DMS53 (cell line): ENCODE results near the gene C10orf105.
A peak's percentile ranks its signal among the peaks of the same experiment; 100 is the strongest.

ENCODE experiments used
- DNase-seq: peaks from one replicate; lab custom pipeline; 2025; lab: John Stamatoyannopoulos, UW

The C10orf105 gene, protein sequence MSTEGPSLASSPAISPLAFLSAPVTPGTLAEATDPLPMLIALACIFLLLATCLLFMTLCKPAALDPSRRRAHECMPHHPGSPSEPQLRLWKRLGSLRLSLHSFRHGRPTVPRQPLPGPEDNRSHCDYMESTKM

DNA sequence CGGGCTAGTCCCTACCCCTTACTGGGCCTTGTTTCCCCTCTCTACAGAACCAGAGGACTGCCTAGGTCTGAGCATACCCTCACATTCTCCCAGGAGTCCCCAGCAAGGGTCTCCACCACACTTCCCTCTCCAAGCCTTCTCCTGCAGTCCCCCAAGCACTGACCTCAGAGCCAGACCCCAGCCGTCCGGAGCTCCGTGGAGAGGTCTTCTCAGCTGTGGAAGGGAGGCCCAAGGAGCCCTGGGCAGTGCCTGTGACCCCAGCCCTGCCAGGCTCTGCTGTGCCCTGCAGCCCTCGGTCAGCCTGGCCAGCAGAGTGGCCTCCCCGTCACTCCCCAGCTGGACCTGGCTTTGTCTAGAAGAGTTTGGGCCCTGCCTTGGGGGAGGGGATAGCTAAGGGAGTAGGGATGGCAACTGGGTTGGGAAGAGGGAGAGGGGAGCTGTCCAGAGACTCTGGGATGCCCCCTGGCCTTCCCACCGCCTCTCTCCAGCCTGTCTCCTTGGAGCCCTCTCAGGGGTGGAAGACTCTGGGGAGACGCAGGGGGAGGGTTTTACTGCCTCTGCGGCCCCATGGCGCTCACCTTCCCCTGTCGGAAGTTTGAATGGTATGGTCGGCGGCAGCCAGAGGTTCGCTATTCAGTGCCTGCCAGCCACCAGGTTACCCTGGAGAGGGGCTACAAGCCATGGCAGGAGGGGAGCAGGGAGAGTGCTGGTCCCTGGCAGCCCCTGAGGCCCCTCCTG, at the start of gene C10orf105:
Gene C10orf105 (minus strand): TSS at position 315 of the 738 bp plus-strand sequence. CDS start 3,441 bp downstream, outside the sequence.
- no peak for DNase-seq

DNA sequence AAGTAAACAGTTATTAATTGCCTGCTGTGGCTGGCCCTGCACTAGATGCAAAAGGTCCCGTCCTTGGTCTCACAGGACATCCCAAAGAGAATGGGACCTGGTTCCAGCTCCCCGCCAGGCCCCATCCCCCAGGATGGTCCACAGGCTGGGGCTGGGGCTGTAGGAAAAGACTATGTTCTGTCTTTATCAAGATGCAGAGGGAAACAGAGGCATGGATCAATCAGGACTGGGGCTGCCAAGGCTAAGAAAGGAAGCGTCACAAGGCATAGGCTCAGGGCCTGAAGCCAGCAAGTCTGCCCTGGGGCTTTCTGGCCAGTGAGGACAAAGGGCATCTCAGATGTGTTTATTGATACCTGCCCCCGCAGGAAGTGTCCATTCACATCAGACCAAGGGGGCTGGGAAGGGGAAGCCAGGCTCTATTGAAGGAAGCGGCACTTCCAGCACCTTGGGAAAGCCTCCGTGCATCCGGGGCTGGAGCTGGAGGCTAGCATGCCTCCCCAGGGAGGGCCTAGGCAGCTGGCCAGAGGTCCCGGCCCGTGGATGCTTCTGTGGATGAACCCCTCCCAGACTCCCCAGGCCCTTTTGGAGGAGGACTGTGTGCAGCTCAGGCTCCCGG, 48.0 kb upstream of the C10orf105 start:
- DNase-seq, result no peak

DNA sequence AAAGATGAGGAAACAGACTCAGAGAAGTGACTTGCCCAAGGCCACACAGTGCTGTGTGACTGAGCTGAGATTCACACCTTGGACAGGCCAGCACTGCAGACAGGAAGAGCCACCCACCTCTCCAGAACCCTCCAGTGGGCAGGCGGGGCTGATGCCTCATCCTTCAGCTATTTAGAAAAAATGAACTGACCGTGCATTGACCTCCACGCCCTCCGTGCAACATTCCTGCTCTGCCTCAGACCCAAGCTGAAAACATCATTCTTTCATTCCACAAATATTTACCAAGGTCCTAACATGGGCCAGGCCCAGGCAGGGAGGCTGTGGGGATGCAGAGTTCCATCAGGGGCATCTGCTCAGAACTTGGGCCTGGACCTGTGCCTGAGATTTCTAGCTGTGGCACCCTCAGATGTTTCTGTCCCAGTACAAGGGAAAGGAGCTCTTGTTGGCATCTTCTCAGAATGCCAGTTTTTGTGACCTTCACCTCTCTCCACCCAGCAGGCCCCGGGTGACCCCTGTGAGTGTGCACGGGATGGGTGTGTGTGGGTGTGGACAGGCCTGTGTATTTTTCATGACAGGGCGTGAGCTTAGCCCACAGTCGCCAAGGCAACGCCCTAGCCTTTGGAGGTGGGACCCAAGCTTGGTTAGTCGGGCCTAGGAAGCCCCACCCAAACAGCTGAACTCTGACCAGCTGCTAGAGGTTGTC, 47.3 kb upstream of the C10orf105 start:
- DNase-seq, result no peak

DNA sequence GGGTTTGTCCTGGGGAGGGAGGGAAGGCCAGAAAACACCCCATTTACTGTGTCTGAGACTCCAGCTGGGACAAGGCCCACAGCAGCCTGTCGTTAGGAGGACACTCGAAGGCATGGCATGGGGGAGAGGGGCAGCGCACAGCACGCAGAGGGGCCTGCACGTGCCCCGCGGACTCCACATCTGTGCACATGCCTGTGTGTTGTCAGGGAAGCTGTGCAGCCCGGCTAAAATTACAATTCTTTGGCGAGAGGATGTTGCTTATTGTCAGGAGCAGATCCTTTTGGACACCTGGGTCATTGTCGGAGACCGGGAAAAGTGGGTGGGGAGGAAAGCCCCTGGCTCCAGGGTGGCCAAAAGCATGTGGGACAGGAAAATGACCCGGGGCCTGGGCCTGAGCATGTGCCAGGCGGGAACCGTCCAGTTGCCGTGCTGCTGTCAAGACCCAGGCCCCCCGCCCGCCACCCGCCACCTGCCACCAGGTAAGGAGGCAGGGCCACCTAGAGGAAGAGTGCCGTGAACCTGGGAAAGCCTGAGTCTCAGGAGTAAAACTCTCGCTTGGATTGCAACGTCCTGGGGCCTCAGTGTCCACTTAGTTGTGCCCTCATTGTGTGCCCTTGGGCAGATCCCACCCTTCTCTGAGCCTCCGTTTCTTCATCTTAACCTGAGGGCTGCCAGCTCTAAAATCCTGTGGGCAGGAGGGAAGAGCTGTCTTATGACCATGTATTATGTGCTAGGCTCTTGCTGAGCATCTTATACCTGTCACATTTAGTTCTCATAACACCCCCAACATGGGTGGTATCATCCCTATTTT, 46.5 kb upstream of the C10orf105 start:
- no peak for DNase-seq

DNA sequence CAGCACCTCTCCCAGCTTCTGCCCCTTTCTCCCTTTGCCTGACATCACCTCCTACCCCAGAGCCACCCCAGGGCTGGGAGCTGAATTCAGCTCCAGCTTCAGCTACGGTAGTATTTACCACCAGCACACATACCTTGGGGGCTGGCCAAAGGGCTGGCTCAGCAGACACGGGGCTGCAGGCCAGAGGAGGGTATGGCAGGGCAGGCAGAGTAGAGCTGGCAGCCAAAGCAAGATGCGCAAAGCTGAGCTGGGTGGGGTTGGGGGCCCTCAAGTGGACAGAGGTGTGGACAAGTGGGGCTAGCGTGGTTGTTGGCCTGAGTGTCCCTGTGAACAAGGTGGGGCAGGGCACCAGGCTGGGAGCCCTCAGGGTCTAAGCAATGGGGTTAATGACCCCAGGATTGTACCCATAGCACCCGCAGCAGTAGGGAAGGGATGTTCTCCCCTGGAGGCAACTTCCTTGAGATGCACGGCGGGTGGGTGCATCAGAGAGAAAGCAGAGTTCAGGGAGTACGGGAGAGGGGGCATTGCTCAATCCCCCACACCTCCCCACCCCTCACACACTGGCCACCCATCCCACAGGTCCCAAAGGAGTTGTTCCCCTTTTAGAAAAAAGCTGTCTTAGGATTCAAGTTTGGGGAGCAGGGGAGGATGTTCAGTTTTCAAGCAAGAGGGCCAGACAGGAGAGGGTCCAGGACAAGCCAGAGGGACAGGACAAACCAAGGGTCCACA, 45.8 kb upstream of the C10orf105 start:
- DNase-seq, result no peak

DNA sequence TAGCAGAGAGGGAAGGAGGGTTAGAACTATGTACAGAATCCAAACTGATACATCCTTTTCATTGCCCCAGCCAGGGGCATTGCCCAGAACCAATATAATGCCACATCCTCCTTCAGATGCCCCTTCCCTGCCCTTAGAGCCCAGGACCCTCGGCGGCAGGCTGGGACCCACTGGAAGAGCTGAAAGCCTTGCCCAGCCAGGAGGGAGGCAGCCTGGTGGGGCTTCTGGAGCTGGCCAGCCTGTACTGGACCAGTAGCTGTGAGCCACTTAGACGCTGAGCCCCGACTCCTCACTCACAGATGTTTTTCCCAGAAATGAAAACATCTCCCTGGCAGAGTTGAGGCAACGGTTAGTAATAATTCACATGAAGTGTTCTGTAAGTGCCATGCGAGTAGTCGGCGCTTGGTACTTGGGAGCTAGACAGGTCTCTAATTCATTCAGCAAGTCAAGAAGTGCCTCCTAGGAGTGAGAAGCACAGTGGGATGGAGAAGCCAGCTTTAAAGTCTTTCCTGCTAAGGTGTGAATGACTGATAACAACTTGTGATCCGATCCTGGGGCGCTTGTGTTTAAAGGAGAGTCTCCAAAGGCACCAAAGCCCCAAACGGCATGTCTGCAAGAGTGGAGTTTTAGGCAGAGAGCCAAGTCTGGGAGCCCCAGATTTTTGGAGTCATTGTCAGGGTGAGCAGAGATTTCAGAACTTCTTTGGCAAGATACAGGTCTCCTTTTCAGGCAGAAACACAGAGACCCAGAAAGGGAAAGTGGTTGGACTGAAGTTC, 44.0 kb upstream of the C10orf105 start:
- DNase-seq, result no peak

DNA sequence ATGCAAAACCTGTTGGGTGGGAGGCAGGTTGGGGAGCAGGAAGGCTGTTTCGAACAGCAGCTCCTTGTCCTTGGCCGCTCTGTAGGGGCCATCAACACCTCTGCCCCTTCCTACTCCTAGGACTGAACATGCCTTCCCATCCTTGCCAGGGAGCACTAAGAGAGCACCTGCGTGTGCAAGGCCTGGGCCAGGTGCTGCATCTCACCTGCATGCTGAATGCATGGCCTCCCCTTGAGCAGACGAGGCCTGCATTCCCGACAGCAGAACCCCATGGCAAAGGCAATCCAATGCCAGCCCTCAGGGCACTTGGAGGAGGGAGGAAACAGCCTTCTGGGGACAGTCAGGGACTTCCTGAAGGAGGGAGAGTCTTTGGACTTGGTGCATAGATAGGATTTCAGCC, 42.7 kb upstream of the C10orf105 start:
- DNase-seq, result no peak

DNA sequence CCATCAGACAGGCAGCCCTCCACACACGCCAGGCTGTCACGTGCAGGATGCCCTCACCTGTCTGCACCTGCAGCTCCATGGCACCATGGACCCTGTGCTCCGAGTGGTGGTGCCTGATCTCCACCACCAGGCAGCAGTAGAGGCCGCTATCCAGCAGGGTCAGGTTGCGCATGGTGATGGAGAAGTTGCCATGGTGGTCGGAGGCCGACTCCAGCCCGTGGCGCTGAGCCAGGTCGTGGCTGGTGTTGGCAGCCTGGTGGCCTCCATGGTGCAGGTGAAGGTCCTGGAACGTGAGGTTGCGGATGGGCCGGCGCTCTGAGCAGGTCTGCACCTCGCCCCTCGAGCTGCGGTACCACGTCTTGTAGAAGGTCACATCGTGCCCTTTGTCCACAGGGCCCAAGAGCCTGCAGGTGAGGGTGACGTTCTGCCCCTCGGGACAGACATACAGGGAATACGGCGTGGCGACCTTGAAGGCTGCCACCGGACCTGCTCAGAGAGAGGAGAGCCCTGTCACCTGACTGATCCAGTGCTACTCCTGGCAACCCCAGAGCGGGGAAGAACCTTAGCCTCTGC, 42.0 kb upstream of the C10orf105 start:
- peak; percentile 12 for DNase-seq

DNA sequence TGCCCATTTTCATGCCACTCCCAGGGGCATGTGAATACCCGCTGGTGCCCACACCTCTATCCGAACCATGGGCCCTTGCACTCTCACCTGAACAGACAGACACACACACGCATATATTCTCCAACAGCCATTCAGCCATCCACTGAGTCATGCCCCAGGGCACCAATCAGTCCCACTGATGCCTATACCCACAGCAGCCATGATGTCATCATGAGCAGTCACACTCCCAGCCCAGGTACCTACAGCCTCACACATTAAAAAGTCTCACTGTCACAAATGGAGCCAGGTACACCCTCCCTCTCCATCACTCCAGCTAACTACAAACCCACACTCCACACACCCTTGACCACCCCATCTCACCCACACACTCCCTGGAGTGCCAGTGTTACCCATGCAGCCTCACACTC, 41.5 kb upstream of the C10orf105 start:
- DNase-seq, result no peak

DNA sequence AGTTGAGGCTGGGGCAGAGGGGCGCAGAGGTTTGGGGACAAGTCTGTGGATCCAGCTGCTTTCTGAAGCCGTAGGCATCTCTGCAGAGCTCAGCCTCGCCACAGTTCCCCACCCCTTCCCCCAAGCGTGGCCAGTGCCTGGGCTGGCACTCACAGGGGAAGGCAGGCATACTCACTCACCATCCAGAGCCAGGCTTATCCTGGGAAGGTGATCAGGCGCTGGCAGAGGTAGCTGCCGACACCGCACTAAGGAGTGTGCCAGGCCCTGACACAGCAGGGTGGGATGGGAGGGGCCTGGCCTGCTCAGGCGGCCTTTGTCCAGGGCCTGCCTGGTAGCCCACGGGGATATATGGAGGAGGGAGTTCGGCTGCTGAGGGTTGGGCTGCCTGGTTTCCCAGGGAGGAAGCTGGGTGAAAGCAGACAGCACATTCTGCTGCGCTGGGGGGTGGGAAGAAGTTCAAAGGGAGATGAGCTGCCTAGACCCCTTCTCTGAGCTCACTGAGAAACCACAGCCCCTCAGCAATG, 37.9 kb upstream of the C10orf105 start:
- no peak for DNase-seq

DNA sequence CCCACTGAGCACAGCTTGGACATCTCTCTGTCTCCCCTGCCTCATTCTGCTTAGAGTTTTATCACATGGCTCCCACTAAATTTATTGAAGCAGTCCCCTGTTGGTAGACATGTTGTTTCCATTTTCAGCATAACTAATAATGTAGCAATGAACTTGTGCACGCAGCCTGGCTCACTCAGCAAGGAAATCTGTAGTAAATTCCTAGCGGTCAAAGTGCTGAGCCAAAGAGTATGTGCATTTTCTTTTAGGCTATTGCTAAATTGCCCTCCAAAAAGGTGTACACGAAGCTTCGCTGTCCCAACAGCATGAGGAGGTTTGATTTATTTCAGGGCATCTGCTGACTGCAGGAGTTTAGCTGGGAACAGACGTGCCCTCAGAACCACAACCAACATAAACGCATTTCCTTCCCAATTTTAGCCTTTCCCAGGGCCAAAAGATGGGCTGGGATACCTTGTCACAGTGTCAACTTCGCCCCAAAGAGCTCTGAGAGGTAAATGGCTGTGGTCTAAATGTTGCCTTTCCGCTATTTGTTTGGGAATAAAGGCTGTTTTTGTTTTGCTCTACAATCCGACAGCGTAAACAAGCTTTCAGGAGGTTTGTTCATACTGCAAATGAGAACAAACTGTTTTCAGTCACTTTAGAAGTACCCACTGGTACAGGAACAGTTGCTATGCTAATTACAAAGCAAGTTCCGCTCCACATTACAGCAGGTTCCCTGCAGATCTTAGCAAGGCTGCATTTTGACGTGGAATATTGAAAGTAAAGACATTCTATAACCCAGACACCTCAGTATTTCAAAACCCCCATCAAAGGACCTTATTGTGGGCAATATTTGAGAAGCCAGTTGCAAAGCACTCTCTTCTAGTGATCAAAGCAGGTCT, 37.0 kb upstream of the C10orf105 start:
- no peak for DNase-seq

DNA sequence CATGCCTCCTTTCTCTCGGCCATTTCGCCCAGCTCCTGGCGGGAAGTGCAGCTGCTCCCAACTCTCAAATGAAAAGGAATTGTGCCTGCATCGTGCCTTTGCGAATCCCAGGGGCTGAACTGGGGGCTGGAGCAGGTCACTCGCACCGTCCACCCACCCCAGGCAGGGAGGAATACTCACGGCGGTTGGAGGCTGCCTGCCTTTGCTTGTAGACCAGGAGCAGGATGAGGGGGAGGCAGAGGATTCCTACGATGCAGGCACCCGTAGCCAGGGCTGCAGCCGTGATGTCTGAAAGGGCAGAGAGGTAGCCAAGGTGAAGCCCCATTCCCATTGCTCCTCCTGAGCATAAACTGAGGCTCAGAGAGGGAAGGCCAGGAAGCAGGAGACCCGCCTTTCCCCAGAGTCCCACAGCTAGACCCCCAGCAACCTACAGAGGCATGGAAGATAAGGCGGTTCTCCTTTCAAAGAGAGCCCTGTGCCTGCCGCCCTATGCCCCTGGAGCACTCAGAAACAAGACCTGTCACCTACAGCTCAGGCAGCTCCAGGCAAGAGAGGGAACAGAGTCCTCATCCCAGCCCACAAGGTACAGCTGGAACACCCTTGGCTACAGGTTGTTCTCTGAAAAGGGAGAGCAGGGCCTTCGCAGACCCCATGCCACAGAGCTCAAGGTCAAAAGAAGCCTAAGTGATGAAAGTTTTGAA, 35.8 kb upstream of the C10orf105 start:
- DNase-seq, result no peak

DNA sequence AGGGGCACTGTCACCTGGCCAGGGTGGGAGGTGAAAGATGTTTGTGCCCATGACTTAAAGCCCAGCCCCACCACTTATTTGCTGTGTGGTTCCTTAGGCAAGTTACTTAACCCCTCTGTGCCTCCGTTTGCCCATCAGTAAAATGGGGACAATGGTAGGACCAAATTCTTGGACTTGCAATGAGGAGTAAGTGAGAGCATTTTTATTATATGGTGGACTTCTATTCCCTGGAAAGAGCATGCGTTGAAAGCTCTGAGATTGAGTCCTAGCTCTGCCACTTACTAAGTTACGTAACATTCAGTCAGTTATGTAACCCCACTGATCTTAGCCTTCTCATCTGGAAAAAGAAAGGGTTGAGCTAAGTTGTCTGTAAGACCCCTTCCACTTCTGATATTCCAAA, 35.0 kb upstream of the C10orf105 start:
- DNase-seq, result no peak

DNA sequence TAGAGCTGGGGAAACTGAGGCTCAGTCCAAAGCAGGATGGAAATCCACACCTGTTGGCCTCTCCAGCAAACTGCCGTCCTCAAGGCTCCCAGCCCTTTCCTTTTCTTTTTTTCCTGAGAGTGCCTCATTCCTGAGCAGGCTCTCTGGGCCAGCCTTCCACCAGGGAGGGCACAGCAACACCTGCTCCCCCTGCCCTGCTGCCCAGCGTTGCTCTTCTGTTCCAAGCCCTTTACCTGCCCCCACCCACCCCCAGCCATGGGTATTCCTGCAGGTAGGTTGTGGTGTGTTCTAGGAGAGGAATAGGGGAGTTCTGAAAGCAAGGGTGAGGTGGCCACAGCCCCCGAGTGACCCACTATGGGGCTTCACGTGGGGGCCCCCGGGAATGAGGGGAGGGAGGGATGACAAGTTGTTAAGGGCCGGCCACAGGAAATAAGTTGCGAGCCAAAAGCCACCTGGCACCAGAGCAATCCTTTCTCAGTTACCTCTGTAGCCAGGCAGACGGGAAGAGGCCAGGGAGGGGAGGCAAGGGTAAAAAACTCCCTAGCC, 34.5 kb upstream of the C10orf105 start:
- DNase-seq, result no peak

DNA sequence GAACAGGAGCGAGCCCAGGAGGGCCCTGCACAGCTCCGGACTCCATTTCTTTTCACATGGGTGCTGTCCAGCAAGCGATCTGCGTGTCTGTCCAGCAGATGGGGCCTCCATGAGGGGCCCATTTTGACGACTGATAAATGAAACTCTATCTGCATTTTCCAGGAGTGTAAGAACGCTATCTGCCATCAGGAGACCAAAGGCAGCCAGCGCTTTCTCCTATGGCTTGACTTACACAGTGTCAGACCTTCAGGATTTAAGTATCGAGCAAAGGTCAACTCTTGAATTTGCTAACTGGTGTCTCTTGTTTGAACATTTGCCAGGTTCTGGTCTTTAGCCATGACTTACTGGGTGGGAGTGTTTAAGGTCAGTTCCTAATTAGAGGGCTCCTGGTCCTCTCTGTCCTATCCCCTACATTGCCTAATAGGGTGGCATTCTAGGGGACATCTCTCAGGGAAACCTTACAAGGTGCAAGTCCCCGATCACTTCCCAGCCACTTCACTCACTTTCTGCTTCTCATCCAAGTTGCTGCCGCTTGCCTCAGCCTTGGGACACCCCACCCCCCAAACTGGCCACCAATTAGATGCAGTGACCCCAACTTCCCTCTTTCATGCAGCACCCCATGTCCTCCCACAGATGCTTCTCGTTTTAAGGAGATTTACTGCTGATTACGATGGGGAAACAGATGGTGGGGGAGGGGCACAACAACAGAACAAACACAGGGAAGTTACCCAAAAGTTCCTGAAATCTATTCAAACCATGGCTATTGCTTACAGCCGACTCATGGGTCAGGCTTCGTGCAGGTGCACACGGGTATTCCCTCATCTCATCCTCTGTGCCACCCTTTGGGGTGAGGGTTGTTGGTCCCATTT, 33.7 kb upstream of the C10orf105 start:
- peak; percentile 40 for DNase-seq

DNA sequence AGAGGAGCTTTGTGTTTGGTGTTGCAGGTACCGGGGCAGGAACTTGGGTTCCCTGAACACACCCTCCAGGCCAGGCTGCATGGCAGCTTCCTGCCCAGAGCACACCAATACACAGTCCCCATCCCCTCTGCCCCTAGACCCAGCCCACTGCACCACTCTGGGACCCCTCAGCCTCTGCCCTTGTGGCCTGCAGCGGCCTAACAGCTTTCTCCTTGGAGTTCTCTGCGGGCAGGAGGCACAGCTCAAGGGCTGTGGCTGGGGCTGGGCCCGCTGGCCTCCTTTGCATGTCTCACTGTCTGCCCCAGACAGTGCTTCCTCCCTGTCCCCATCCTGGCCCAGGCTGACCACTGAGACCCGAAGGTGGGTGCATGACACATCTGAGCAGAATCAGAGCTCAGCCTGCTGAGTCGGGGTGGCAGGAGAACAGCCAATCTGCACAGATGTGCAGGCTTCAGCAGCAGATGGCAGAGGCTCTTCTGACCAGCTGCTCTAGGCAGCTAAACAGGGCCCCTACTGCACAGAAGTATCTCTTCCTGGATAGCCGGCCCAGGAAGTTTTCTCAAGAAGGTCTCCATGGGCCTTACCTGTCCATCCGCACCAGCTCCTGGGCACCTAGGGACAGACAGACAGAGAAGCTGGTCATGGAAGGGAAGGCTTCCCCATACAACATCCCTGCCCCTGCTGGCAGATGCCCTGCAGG, 33.0 kb upstream of the C10orf105 start:
- DNase-seq, result peak; percentile 36
